ENCODE data around the gene OTOGL. TPM values are rescaled to one million over a fixed set of nuclear protein-coding genes. Genes with fewer than 3 reads are reported as not detected.
"Not testable (repeated sequence)": the region's sequence is repeated elsewhere in the genome, so short reads cannot be mapped to it uniquely, and the experiment has no call there.

OTOGL gene
- total RNA-seq, 1 donor from 2014 or later: 0.27 TPM

GRCh38 chr12:80135624-80136023 lies 36.3 kb downstream of the OTOGL start:
- Mint-ChIP-seq H3K36me3 (no peaks in the 10 kb centered on the region), H3K4me1 (ENCODE audit: unreplicated experiment) (no peaks in the 10 kb centered on the region), H3K4me3 (no peak overlapping the region), H3K9me3 (no peaks in the 10 kb centered on the region), H3K27ac (no peak overlapping the region), H3K27me3 (no peaks in the 10 kb centered on the region)
- TF ChIP-seq, protein P1, sequence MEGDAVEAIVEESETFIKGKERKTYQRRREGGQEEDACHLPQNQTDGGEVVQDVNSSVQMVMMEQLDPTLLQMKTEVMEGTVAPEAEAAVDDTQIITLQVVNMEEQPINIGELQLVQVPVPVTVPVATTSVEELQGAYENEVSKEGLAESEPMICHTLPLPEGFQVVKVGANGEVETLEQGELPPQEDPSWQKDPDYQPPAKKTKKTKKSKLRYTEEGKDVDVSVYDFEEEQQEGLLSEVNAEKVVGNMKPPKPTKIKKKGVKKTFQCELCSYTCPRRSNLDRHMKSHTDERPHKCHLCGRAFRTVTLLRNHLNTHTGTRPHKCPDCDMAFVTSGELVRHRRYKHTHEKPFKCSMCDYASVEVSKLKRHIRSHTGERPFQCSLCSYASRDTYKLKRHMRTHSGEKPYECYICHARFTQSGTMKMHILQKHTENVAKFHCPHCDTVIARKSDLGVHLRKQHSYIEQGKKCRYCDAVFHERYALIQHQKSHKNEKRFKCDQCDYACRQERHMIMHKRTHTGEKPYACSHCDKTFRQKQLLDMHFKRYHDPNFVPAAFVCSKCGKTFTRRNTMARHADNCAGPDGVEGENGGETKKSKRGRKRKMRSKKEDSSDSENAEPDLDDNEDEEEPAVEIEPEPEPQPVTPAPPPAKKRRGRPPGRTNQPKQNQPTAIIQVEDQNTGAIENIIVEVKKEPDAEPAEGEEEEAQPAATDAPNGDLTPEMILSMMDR (conservative IDR thresholded peaks at IDR 0.05): no peak
- DNase-seq (ENCODE audit: extremely low spot score, unreplicated experiment): no peak

GRCh38 chr12:80140005-80140404 lies 40.7 kb downstream of the OTOGL start:
- DNase-seq (ENCODE audit: extremely low spot score, unreplicated experiment): no peak
- TF ChIP-seq, protein P1 (conservative IDR thresholded peaks at IDR 0.05): no peak
- H3K36me3 Mint-ChIP-seq: no peaks in the 10 kb centered on the region
- H3K4me1 Mint-ChIP-seq (ENCODE audit: unreplicated experiment): no peaks in the 10 kb centered on the region
- H3K4me3 Mint-ChIP-seq: no peak overlapping the region
- no peak overlapping the region for H3K27ac Mint-ChIP-seq
- H3K9me3 Mint-ChIP-seq: no peaks in the 10 kb centered on the region
- H3K27me3 Mint-ChIP-seq: no peaks in the 10 kb centered on the region

DNA sequence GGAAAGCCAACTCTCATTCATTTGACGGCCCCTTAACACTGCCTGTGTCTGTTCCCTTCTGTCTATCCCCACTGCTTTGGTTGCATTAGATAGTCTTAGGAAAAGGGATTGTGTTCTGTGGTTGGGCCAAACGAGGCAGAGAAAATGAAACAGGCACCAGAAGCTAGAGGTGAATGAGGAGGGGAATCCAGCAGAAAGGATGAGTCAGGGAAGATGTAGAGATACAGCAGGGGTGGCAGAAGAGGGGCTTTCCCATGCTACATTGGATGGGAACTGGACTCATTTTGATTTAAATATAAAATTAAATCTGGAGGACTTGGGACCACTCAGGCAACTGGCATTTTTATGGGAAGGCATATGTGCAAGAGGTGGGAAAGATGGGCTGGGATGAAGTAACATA lies 43.3 kb downstream of the OTOGL start:
- no peak overlapping the region for H3K4me3 Mint-ChIP-seq
- no peak overlapping the region for H3K27ac Mint-ChIP-seq
- DNase-seq (ENCODE audit: extremely low spot score, unreplicated experiment): no peak
- no peaks in the 10 kb centered on the region for H3K4me1 Mint-ChIP-seq (ENCODE audit: unreplicated experiment)
- TF ChIP-seq, protein P1 (conservative IDR thresholded peaks at IDR 0.05): no peak
- no peaks in the 10 kb centered on the region for H3K36me3 Mint-ChIP-seq
- no peaks in the 10 kb centered on the region for H3K27me3 Mint-ChIP-seq
- H3K9me3 Mint-ChIP-seq: no peaks in the 10 kb centered on the region

DNA sequence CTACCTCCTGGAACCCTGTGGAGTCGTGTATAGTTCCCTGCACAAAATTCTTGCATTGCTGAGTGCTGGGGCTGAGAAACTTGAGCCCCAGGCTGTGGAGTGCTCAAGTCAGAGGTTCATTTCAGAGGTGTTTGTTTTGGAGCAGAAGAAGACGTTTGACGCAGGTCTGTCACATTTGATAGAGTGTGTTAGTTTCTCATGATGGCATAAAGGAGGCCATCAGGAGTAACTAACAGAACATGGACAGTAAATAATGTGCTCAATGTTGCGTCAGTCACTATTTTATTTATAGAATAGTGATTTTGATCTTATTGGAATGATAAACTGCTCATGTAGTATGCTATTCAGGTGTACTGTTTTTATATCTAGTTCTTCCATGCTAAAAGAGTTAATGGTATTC lies 44.2 kb downstream of the OTOGL start:
- H3K4me1 Mint-ChIP-seq (ENCODE audit: unreplicated experiment): no peaks in the 10 kb centered on the region
- DNase-seq (ENCODE audit: extremely low spot score, unreplicated experiment): no peak
- H3K36me3 Mint-ChIP-seq: no peaks in the 10 kb centered on the region
- TF ChIP-seq, protein P1 (conservative IDR thresholded peaks at IDR 0.05): no peak
- H3K9me3 Mint-ChIP-seq: no peaks in the 10 kb centered on the region
- H3K27me3 Mint-ChIP-seq: no peaks in the 10 kb centered on the region
- H3K4me3 Mint-ChIP-seq: no peak overlapping the region
- H3K27ac Mint-ChIP-seq: no peak overlapping the region

DNA sequence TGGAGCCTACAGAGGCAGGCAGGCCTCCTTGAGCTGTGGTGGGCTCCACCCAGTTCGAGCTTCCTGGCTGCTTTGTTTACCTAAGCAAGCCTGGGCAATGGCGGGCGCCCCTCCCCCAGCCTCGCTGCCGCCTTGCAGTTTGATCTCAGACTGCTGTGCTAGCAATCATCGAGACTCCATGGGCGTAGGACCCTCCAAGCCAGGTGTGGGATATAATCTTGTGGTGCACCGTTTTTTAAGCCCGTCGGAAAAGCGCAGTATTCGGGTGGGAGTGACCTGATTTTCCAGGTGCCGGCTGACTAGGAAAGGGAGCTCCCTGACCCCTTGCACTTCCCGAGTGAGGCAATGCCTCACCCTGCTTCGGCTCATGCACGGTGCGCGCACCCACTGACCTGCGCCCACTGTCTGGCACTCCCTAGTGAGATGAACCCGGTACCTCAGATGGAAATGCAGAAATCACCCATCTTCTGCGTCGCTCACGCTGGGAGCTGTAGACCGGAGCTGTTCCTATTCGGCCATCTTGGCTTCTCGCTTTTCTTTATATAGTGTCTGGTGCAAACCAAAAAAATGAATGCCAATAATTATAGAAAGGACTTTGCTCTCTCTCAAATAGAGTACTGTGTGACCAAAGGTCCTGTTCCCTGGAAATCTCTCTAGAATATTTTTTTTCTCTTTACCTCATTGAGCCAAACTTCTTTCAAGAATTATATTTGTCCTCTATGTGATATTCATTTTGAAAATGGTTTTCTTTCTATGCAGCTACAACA lies 50.4 kb downstream of the OTOGL start:
- not testable (repeated sequence) for H3K9me3 Mint-ChIP-seq; H3K4me1 Mint-ChIP-seq (ENCODE audit: unreplicated experiment); H3K27me3 Mint-ChIP-seq; DNase-seq (ENCODE audit: extremely low spot score, unreplicated experiment); H3K36me3 Mint-ChIP-seq
- Mint-ChIP-seq H3K27ac (peak overlapping the region; percentile 72), H3K4me3 (peak overlapping the region; percentile 78)

DNA sequence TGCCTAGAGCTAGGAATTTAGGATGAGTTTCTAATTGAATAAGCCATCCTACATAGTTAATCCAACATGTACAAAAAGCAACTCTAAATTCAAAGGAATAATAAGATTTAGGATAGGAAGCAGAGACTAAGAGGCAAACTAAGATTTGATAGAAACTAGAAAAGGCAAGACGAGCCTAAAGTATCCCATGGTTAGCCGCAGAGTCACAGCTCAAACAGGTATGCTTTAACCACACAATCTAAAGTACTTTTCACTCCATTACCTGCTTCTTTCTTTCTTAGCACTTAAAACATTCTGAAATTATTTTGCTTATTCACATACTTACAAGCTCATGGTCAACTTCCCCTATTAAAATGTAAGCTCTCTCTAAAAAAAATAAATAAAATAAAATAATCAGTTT lies 51.8 kb downstream of the OTOGL start:
- TF ChIP-seq, protein P1 (conservative IDR thresholded peaks at IDR 0.05): no peak
- no peaks in the 10 kb centered on the region for H3K4me1 Mint-ChIP-seq (ENCODE audit: unreplicated experiment)
- no peak for DNase-seq (ENCODE audit: extremely low spot score, unreplicated experiment)
- no peak overlapping the region for H3K4me3 Mint-ChIP-seq
- H3K27ac Mint-ChIP-seq: no peak overlapping the region
- no peaks in the 10 kb centered on the region for H3K27me3 Mint-ChIP-seq
- H3K9me3 Mint-ChIP-seq: no peaks in the 10 kb centered on the region
- H3K36me3 Mint-ChIP-seq: no peaks in the 10 kb centered on the region

Data from type B pancreatic cell (in vitro differentiated cells).